ENCODE data around the gene PGBD2.

DNA sequence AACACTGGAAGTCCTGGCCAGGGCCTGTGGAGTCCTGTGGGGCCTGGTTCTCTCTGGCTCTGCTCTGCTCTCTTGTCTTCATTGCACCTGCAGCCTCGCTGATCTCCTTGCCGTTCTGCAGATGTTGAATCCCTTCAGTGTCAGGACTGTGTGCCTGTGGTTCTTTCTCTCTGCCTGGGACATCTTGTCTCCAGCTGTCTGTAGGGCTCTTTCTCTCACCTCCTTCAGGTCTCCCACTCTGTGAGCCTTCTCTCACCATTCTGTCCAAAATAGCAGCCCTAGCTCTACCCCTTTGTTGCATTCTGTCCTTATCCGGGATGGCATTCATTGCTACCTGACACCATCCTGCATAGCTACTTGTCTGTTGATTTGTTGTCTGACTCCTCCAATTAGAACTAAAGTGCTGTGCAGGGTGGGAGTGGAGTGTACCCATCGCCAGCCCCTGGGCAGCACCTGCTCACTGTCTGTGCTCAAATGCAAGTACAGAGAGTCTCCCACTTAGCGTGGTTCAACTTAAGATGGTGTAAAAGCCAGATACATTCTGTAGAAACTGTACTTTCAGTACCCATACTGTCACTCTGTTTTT, 8.9 kb downstream of the PGBD2 start:
- TF ChIP-seq ZNF274 (IDR thresholded peaks at IDR 0.05; ENCODE audit: insufficient read depth, insufficient read length) = no peak
- TF ChIP-seq, protein P1, sequence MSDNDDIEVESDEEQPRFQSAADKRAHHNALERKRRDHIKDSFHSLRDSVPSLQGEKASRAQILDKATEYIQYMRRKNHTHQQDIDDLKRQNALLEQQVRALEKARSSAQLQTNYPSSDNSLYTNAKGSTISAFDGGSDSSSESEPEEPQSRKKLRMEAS (IDR thresholded peaks at IDR 0.05; ENCODE audit: low read depth, low read length) = no peak
- TF ChIP-seq MYC (IDR thresholded peaks at IDR 0.05; ENCODE audit: insufficient read depth, insufficient read length, insufficient replicate concordance, low read length, severe bottlenecking) = no peak
- TF ChIP-seq NR2F1 (conservative IDR thresholded peaks at IDR 0.05) = no peak
- TF ChIP-seq POLR2AphosphoS5 (IDR thresholded peaks at IDR 0.05; ENCODE audit: low read length) = no peak
- TF ChIP-seq, protein P2, sequence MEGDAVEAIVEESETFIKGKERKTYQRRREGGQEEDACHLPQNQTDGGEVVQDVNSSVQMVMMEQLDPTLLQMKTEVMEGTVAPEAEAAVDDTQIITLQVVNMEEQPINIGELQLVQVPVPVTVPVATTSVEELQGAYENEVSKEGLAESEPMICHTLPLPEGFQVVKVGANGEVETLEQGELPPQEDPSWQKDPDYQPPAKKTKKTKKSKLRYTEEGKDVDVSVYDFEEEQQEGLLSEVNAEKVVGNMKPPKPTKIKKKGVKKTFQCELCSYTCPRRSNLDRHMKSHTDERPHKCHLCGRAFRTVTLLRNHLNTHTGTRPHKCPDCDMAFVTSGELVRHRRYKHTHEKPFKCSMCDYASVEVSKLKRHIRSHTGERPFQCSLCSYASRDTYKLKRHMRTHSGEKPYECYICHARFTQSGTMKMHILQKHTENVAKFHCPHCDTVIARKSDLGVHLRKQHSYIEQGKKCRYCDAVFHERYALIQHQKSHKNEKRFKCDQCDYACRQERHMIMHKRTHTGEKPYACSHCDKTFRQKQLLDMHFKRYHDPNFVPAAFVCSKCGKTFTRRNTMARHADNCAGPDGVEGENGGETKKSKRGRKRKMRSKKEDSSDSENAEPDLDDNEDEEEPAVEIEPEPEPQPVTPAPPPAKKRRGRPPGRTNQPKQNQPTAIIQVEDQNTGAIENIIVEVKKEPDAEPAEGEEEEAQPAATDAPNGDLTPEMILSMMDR (IDR thresholded peaks at IDR 0.05 in 2 of 3, conservative IDR thresholded peaks at IDR 0.05 in 1 of 3; ENCODE audit: control insufficient read depth in 2 of 3, extremely low read depth in 1 of 3, insufficient read depth in 1 of 3, low read depth in 3 of 3, low read length in 3 of 3) = no peak
